22Rv1 (cell line): ENCODE data around the gene RAB28.

ENCODE experiments used
- ZFX ChIP-seq: fragments of 450-650 bp; IDR thresholded peaks from 2 replicates; pipeline ENCODE4 v1.6.1; 2017; ENCODE audit warnings: antibody characterized with exemption, borderline replicate concordance
- TF ChIP-seq, protein P1 (sequence below): fragments of 450-650 bp; IDR thresholded peaks from 2 replicates; pipeline ENCODE4 v1.5.1; 2017; ENCODE audit warnings: mild to moderate bottlenecking

DNA sequence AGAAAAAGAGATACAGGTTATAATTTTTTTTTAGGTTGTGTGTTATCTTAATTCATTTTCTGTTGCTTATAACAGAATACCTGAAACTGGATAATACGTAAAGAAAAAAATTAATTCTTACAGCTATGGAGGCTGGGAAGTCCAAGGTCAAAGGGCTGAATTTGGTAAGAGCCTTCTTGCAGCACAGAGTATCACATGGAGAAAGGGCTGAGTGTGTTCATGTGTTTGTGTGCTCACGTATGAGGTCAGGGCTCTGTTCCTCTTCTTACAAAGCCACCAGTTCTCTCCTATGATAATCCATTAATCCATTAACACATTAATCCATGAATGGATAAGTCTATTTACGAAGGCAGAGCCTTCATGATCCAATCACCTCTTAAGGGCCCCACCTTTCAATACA lies 8.6 kb upstream of the RAB28 start:
- TF ChIP-seq ZFX = no peak
- TF ChIP-seq, protein P1, sequence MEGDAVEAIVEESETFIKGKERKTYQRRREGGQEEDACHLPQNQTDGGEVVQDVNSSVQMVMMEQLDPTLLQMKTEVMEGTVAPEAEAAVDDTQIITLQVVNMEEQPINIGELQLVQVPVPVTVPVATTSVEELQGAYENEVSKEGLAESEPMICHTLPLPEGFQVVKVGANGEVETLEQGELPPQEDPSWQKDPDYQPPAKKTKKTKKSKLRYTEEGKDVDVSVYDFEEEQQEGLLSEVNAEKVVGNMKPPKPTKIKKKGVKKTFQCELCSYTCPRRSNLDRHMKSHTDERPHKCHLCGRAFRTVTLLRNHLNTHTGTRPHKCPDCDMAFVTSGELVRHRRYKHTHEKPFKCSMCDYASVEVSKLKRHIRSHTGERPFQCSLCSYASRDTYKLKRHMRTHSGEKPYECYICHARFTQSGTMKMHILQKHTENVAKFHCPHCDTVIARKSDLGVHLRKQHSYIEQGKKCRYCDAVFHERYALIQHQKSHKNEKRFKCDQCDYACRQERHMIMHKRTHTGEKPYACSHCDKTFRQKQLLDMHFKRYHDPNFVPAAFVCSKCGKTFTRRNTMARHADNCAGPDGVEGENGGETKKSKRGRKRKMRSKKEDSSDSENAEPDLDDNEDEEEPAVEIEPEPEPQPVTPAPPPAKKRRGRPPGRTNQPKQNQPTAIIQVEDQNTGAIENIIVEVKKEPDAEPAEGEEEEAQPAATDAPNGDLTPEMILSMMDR = no peak
